Renal pelvis (tissue), 4 donors: ENCODE measurements around the gene DDN. TPM values are rescaled to one million over a fixed set of nuclear protein-coding genes. Genes with fewer than 3 reads are reported as not detected.

Experiments used
- DNase-seq: peaks from one replicate; pipeline ENCODE4 v3.0.0-alpha.2; 2013
- polyA plus RNA-seq, 3 donors: library from polyadenylated mRNA; unstranded; fragments of 120-200 nt; gene quantifications; one replicate each; pipeline ENCODE4 v1.2.1, GENCODE V29; 2013; ENCODE audit not compliant: insufficient read length in 3 of 3

Gene DDN
- polyA plus RNA-seq, 3 donors = 92.6 to 101 (median 93.1) TPM

DNA sequence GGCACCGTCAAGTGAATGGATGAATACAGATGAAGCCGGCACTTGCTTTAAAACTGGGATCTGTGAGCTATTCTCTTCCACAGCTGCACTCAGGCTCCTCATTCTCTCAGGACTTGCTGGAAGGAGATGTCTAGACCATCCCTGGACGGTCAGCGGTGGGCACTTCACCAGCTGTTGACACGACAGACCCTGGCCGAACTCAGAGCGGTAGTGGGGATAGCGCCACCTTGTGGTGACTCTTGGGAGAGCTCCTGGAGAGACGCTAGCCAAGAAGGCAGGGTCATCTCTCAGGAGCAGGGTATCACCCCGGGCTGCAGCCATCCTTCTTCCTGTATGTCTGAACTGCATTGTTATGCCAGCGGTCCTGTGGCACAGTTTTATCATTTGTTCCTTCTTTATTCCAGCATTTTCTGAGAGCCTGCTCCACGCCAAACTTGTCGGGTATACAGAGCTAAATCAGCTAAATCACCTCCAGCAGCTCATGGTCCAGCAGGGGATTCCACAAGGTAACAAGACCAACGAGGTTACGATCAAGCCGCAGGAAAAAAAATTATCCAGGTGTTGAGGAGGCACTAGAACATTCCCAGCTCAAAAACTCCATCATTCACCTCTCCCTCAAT is 11.0 kb downstream of the DDN start:
- DNase-seq = no peak

DNA sequence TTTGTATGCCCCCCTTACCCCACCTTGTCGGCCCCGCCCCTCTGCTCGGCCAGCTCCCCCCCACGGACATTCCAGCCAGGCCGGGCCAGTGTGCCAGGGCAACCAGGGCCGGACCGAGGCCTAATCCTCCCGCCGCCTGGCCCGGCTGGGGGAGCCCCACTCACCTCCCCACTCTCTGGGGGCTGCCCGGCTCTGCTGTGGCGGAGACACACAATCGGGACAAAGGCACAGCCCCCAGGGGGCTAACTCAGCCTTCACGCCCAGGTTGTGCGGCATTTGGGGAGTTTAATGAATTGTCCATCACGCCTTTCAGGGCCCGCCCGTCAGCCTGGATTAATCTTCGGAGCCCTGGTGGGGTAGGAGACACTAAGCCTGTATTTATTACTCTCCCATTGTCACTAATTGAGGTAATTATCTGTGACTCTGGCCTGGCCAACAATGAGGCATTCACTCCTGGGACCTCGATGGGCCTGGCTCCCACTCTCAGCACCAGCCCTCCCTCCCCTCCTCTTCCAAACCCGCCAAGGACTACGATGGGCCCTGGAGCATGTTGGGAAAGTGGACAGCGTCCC is 12.4 kb downstream of the DDN start:
- no peak for DNase-seq

DNA sequence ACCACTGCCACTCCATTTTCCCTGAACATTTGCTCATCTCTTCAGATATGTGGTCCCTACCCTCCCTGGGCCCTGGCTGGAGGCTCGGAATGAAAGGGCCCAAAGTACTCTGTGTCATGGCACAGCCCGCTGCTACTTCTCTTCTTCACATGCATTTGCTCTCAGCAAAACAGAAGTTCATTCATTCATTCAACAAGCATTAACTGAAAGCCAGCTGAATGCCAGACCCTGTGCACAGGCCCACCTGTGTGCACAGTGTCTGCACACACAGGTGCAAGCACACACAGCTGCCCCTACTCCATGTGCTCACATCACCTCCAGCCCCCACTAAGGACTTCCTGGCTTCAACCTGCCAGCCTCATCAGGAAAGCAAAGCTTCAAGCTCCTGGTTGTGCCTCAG is 13.3 kb downstream of the DDN start:
- DNase-seq = no peak

DNA sequence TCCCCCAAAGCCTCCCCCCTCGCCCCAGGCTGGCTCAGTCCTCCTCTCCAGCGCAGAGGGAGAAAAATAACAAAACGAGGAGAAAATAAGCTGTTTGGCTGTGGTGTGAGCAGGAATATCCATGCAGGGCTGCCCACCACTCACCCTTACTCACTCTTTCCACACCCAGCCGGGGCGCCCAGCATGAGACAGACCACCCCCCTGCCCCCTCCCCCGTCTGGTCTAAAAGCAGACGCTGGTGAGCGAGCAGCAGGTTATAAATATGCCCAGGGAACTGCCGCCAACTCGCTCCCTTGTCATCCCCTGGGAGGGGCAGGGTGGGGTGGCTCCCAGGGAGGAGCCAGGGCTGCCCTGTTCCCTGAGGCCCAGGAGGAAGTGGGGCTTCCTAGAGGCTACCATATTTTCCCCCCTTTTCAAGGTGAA is 13.7 kb downstream of the DDN start:
- DNase-seq = no peak

DNA sequence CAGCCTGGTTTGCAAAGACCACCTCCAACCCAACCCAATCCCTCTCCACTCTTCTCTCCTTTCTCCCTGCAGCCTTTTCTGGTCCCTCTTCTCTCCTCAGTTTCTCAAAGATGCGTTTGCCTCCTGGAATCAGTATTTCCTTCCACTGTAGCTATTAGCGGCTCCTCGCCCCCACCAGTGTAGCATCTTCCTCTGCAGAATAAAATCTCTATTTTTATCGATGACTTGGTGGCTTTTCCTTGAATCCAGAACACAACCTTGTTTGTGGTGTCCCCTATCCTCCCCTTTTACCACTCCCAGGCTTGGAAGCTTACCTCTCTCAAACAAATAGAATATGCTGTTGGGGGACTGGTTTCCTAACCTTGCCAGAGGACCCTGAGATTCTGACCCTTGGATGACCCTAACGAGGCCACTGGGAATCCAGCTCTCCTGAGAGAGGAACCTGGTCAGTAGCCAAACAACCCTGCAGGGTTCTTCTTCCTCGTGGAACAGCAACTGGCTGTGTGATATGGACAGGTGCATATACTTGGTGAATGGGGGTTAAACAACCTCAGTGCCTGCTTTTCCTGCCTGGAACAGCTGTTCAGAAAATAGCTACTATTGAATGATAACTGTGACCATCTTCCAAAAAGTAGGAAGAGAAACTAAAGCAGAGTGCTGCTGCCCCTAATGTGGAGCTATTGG is 16.6 kb downstream of the DDN start:
- no peak for DNase-seq

DNA sequence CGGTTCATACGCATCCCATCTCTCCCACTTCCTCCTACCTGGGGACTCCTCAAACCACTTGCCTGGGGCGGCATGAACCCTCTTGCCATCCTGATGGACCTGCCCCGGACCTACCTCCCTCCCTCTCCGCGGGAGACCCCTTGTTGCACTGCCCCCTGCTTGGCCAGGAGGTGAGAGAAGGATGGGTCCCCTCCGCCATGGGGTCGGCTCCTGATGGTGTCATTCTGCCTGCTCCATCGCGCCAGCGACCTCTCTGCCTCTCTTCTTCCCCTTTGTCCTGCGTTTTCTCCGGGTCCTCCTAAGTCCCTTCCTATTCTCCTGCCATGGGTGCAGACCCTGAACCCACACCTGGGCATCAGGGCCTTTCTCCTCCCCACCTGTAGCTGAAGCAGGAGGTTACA is 17.4 kb downstream of the DDN start:
- DNase-seq = no peak

DNA sequence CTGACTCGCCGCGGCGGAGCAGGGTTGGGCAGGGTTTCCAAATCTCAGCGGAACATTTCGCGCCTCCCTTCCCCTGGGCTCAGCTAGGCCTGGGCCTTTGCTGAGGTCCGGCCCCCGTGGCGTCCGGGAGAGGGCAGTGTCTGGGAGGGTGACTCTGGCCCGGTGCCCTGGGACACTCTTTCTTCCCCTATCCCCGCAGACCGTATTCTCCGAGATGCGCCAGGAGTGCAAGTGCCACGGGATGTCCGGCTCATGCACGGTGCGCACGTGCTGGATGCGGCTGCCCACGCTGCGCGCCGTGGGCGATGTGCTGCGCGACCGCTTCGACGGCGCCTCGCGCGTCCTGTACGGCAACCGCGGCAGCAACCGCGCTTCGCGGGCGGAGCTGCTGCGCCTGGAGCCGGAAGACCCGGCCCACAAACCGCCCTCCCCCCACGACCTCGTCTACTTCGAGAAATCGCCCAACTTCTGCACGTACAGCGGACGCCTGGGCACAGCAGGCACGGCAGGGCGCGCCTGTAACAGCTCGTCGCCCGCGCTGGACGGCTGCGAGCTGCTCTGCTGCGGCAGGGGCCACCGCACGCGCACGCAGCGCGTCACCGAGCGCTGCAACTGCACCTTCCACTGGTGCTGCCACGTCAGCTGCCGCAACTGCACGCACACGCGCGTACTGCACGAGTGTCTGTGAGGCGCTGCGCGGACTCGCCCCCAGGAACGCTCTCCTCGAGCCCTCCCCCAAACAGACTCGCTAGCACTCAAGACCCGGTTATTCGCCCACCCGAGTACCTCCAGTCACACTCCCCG is 18.0 kb downstream of the DDN start:
- DNase-seq = no peak

DNA sequence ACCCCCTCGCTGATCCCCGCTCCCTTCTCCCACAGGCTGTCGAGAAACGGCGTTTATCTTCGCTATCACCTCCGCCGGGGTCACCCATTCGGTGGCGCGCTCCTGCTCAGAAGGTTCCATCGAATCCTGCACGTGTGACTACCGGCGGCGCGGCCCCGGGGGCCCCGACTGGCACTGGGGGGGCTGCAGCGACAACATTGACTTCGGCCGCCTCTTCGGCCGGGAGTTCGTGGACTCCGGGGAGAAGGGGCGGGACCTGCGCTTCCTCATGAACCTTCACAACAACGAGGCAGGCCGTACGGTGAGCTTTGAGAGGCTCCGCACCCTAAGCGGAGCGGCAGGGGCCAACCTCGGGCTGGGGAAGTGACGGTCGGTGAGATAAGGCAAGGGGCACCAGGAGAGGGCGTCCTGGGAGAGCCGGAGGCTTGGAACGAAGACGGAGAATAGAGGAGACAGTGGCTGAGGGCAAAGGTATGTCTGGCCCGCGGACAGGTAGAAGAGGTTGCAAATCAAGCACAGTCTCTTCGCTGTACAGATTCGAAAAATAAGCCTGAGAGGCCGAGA is 18.7 kb downstream of the DDN start:
- DNase-seq = no peak

DNA sequence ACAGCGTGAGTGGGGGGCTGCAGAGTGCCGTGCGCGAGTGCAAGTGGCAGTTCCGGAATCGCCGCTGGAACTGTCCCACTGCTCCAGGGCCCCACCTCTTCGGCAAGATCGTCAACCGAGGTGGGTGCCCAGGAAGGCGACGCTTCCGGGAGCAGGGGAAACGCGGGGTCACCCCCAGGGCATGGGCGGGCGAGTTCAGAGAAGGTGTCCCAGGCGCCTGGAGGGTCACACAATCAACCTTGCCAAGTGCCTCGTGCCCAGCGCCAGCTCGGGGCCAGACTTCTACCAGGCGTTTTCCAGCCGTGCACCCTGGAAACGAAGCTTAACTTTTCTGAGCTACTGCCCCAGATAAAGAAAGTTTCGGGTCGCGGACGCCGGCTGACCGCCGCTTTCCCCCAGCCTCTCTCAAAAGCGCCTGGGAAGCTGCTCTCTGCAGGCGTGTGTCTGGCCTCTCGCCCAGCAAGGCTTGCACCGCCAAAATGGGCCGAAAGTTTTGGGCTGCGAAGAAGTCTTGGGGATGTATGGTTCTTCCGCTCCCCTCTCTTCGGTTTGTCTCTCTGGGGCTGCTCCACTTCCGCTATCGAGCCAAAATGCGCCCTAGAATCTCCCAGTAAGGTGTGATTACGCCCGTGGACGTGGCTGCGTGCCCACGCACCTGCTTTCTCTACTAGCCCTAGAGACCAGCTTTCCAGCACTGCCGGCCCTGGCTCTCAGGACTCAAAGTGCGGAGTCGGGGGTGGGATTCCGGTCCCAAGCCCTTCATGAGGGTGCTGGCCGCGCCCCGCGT is 19.4 kb downstream of the DDN start:
- no peak for DNase-seq

DNA sequence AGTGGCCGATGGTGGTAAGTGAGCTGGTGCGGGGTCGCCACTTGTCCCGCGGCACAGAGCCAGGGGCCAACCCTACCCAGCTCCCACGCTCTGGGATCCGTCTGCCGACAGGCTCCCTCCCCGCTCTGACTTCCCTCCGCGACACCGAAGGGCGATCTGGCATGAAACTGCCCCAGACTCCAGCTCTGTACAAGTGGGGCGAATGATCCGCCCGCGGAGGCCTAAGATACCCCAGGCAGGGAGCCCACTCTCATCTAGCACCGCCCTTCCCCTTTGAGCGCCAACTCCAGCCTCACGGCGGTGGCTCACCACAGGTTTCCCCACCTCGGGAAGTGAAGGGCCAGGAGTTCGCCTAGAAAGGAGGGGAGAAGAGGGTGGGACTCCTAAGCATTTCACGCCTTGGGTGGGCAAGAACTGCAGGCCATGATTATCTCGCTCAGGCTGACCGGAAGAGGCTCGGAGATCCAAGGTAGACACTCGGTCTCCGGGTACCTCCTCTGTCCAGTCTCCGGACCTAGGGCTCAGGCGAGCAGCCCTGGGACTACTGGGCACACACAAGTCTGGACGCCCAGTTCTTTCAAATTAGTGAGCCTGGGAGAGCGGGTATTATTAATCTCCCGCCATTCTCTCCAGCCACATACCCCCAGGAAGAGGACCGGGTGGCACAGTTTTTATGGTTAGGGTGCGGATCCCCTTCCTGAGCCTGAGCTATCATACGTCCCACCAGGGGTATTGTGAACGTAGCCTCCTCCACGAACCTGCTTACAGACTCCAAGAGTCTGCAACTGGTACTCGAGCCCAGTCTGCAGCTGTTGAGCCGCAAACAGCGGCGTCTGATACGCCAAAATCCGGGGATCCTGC is 20.2 kb downstream of the DDN start:
- DNase-seq = no peak

DNA sequence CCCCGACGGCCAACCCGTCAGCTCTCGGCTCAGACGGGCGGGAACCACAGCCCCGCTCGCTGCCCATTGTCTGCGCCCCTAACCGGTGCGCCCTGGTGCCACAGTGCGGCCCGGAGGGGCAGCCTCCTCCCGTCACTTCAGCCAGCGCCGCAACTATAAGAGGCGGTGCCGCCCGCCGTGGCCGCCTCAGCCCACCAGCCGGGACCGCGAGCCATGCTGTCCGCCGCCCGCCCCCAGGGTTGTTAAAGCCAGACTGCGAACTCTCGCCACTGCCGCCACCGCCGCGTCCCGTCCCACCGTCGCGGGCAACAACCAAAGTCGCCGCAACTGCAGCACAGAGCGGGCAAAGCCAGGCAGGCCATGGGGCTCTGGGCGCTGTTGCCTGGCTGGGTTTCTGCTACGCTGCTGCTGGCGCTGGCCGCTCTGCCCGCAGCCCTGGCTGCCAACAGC is 20.9 kb downstream of the DDN start, which contains the start of gene WNT1:
Gene WNT1 (plus strand): TSS at position 32 of the 450 bp plus-strand sequence. CDS start 329 bp downstream, at position 361.
- DNase-seq = no peak

DNA sequence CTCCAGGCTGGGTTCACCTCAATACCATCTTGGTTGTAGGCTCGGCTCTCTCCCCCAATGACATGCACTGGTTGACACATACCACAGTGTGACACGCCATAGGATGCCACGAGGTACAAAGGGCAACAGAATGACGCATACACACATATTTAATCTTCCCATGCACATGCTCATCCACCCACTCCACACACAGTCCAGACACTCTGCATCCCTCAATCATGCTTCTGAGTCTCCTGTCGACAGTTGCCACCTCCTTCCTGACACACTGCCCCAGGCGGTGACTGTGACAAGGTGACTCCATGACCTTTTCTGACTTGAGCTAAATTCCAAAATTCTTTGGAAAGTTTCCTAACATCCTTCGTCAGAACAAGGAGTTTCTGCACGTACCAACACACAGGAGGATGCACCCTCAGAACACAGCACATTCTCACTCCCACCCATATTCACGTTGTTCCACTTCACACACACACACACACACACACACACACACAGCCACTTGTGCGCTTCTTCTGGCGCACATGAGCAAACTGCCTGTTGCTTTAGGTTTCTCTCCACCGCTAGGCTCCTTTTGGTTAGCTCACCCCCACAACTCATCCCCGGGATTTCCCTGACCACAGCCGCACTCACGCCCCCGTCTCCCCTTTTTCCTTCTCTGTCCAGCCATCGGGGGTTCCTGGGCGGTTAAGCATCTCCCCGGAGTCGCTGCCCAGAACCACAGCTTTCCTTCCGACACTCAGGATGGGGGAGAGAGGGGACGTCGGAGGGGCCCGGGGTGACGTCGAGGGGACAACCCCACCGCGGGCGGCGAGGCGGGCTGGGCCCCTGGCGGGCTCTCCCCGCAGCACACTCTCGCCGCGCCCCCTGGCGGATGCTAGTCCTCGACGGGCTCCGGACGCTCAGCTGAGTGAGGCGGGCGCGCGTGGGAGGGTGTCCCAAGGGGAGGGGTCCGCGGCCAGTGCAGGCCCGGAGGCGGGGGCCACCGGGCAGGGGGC is 21.6 kb downstream of the DDN start:
- no peak for DNase-seq

DNA sequence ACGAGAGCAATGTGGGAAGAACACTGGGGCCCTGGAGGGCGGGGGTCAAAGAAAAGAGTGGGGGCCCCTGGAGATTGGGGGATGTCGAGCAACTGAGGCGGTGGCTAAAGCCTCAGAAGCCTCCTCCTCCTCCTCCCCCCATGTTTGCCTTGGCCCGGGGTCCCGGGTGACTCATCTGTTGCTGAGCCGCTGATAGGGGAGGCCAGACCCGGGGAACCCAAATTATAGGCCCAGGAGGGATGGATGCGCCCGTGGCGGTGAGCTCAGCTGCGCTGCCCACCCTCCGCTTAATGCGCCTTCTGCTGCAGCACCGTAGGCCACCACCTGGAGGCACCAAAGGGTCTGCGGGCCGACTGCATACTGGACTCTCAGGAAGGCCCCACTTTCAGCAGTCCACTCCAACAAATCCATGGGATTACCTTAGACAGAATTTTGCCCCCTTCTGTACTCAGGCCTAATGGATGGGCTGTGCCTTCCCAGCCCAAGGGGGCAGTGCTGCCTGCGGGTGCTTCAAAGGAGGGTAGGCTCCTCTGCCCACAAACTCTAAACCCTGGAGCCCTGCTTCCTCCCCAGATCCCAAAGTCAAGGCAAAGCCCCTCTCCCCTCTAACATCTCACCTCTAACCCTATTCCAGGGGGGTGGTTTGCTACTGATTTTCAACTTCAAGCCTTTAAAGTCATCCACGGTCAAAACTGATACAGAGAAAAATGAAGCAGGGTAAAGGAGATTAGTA is 25.1 kb downstream of the DDN start:
- DNase-seq = no peak

DNA sequence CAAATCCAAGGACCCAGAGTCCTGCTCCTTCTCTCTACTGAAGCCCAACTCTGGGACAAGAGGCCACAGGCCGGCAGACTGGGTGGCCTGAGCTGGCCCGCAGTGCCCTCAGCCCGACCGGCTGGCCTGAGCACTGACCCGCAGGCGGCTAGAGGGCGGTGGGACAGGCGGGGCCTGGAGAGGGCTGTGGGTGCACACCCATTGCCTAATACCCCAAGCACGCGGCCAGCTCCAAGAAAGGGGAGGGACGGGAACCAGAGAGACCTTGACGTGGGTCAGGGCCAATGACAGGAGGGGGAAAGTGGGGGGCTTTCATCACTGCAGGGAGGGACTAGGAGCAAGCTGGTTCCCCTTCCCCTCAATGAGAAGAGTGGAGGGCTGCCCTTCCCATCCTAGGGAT is 25.6 kb downstream of the DDN start:
- no peak for DNase-seq

DNA sequence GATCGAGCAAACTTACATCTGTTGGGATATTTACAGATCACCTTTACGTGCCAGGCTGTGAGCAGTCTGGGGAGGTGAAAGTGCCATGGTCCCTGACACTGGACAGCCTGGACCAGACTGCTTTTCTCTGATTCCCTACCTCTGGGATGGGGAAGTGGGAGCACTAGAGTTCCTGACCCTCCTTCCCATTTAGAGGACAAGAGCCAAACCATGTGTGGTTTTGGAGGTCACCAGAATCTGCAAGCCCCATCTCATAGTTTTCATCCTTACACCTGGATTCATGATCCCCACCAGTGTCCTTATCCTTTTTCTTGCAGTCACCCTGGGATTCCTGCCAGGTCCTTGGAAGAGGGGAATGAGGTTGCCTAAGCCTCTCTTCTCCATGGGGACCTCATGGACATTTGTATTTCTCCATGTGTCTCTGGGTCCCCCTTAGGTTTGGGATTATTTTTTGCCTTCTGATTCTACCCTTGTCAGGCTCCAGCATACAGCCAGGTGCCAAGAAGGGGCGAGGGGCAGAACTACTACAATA is 26.2 kb downstream of the DDN start:
- no peak for DNase-seq

DNA sequence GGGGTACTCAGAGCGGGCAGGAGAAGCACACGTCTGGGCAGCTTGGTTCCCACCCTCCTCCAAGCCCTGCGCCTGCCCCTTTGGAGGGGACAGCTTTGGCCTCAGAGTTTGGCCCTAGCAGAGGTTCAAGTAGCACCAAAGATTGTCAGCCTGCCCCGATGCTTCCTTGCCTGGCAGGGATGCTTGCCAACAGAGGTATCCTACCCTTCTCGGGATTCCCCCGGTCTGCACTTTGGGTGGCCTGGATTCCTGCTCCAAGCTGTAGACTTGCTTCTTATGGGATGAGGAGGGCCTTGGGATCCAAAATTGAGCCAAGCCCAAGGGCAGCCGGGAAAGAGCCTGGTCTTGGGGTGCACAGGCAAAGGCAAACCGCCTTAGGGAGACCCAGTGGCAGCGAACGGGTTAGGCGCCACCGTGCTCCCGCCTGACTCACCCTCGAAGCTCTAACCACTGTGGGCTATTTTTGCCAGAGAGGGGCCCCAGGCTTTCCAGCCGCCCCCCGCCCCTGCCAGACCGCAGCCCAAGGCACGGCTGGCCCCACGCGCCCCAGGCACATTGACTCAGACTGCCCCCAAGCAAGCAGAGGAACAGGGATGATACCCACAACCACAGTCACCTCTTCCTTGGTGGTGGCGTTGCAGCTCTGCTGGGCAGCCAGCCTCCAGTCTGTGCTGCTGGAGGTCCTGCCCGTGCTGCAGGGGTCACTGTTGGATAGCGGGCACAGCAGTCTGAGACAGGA is 26.8 kb downstream of the DDN start:
- DNase-seq = no peak

DNA sequence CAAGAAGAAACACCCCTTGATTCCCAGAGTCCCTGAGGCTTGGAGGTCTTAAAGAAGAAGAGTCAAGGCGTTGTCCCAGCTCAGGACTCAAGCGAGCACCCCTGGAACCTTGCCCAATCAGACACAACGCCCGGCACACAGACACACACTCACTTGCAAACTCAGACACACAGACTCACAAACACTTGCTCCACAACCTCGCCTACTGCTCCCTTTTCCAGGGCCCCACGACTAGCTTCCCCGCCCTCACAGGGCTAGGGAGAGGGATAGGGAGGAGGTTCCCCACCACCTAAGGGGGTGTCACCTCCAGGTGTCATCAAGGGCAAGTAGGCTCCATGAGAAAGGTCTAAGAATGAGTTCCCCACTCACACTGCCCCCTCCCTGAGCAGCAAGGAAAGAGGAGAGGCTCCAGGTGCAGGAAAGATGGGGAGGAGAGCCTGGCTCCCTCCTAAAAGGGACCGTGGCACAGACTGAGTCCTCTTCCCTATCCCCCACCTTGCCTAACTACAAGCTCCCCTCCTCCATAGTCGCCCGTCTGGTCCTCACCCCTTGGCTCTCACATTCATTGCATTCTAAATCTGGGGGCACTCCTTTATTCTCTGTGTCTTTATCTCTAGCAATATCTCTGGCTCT is 28.4 kb downstream of the DDN start:
- DNase-seq = no peak
